Tibial artery (tissue), 4 donors: ENCODE data around the gene ZNF775.

Source experiments
- DNase-seq, 2 donors: peaks; one replicate each; pipeline ENCODE4 v3.0.0-alpha.2; 2019
- H3K27ac ChIP-seq, 2 donors: fragments of 200-600 bp; sonication (generic) in 1 of 2; 1 replicate in 1 of 2; 2 replicates in 1 of 2; pipeline ENCODE4 v1.5.1; 2018 to 2019; ENCODE audit warnings: mild to moderate bottlenecking in 1 of 2
- H3K27me3 ChIP-seq, 2 donors: fragments of 200-600 bp; sonication (generic) in 1 of 2; one replicate each; pipeline versions ENCODE4 v1.5.1 to v1.6.0; 2016 to 2019
- H3K36me3 ChIP-seq, 3 donors: fragments of 200-600 bp; sonication (generic) in 2 of 3; one replicate each; pipeline ENCODE4 v1.5.1; 2016 to 2019; ENCODE audit warnings: mild to moderate bottlenecking in 2 of 3
- H3K4me1 ChIP-seq, 4 donors: fragments of 200-600 bp; sonication (generic) in 2 of 4; 1 replicate in 3 of 4; 2 replicates in 1 of 4; pipeline ENCODE4 v1.5.1; 2016 to 2019
- H3K4me3 ChIP-seq, 2 donors: fragments of 200-600 bp; sonication (generic) in 1 of 2; 1 replicate in 1 of 2; 2 replicates in 1 of 2; pipeline ENCODE4 v1.5.1; 2018 to 2019; ENCODE audit warnings: mild to moderate bottlenecking in 2 of 2
- H3K9me3 ChIP-seq, 3 donors: fragments of 200-600 bp; sonication (generic) in 1 of 3; one replicate each; pipeline ENCODE4 v1.5.1; 2016 to 2019
- intact Hi-C: fragments of 100-400 bp; cut with DNase I; formaldehyde crosslinking; loops from one replicate; pipeline ENCODE4 v1.15.0; 2023; ENCODE audit warnings: low total_unique reads
- TF ChIP-seq, protein P1 (sequence below), 2 experiments: fragments of 200-600 bp in 1 of 2; fragments of 450-650 bp in 1 of 2; IDR thresholded peaks; one replicate each; pipeline ENCODE4 v1.5.1; 2017 to 2019; ENCODE audit warnings: antibody characterized with exemption in 2 of 2, mild to moderate bottlenecking in 1 of 2, moderate library complexity in 1 of 2

The ZNF775 gene

DNA sequence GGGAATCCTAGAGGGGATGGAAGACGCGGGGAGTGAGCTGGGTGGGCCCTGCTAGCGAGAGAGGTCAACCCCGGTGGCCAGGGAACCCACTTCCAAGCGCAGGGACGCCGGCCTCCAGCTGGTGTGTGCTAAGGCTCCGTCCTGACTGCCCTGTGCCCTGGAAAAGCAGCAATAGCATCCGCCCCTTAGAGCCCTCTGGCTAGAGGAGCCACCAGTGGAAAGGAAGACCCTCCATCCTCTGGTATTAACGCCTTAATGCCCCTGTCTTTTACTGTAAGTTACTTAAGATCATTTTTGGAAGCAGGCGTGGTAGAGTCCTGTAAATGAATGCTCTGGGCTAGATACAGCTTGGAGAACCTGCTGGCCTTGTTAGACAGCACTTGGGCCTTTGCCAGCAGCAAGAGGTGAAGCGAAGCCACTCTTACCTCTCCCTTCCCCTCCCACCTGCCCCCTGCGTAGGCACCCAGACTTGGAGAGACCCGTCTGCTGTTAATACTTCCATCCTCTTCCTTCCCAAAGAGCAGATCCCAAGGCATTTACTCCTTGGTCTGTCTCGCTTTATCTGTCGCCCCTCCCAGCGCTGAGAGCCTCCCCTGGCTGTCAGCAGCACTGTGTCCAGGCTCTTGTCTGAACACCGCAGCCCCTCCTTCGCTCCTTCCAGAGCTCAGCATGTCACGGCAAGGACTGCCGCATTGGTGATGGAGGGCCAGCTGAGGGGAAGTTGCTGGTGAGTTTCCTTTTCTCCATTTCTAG, 5.9 kb upstream of the ZNF775 start:
- Histone ChIP-seq H3K4me3 (no peak overlapping the region), H3K27ac (no peak overlapping the region), H3K36me3 (peaks cover 24 to 46% (median 34%) of the 10 kb centered on the region in 3 donors), H3K27me3 (no peaks in the 10 kb centered on the region), H3K4me1 (peaks cover 0 to 50% (median 20%) of the 10 kb centered on the region in 4 donors), H3K9me3 (no peaks in the 10 kb centered on the region)
- TF ChIP-seq, protein P1, sequence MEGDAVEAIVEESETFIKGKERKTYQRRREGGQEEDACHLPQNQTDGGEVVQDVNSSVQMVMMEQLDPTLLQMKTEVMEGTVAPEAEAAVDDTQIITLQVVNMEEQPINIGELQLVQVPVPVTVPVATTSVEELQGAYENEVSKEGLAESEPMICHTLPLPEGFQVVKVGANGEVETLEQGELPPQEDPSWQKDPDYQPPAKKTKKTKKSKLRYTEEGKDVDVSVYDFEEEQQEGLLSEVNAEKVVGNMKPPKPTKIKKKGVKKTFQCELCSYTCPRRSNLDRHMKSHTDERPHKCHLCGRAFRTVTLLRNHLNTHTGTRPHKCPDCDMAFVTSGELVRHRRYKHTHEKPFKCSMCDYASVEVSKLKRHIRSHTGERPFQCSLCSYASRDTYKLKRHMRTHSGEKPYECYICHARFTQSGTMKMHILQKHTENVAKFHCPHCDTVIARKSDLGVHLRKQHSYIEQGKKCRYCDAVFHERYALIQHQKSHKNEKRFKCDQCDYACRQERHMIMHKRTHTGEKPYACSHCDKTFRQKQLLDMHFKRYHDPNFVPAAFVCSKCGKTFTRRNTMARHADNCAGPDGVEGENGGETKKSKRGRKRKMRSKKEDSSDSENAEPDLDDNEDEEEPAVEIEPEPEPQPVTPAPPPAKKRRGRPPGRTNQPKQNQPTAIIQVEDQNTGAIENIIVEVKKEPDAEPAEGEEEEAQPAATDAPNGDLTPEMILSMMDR (IDR thresholded peaks at IDR 0.05), result no peak
- intact Hi-C loops, result no loop called here
- no peak for DNase-seq

DNA sequence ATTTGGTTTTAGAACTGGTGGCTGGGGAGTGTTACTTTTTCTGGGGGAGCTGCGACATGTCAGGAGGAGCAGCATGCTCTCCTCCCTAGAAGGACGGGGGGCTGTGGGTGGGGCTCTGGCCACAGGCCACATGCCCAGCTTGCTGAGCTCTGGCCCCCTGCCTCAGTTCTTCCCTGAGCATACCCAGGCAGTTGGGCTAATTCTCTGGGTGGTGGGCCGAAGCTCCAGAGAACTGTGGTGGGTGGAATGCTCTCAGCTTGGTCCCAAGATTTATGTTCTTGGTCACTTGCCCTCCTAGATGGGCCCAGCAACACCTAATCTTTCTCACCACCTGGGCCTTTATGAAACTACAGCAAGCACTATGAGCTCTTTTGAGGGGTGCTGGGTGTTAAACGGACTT, 5.1 kb upstream of the ZNF775 start:
- H3K36me3 ChIP-seq, result peaks cover 24 to 46% (median 34%) of the 10 kb centered on the region in 3 donors
- H3K4me3 ChIP-seq, result no peak overlapping the region
- H3K4me1 ChIP-seq, result peaks cover 0 to 52% (median 23%) of the 10 kb centered on the region in 4 donors
- H3K27me3 ChIP-seq, result no peaks in the 10 kb centered on the region
- intact Hi-C loops, result no loop called here
- no peak overlapping the region for H3K27ac ChIP-seq
- no peaks in the 10 kb centered on the region for H3K9me3 ChIP-seq
- no peak for DNase-seq
- TF ChIP-seq, protein P1 (IDR thresholded peaks at IDR 0.05), result no peak

DNA sequence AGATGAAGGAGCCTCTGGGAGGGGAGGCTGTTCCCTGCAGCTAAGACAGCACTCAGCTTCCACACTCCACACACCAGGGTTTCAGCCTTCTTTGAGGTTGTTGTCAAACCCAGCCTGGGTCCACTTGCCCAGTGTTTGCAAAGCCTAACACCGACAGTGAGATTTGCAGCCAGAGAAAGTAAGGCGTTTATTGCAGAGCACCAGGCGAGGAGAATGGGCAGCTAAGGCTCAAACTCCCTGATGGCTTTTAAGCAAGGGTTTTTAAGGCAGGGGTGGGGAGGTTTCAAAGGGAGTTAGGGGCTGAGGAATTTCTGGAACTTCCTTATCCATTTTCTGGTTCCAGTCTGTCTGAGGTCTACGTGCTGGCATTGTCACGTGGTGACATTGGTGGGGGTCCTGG, 4.7 kb upstream of the ZNF775 start:
- intact Hi-C loops, result no loop called here
- Histone ChIP-seq H3K27ac (no peak overlapping the region), H3K27me3 (no peaks in the 10 kb centered on the region), H3K4me1 (peaks cover 0 to 49% (median 22%) of the 10 kb centered on the region in 4 donors), H3K4me3 (no peak overlapping the region), H3K9me3 (no peaks in the 10 kb centered on the region), H3K36me3 (peaks cover 24 to 46% (median 34%) of the 10 kb centered on the region in 3 donors)
- TF ChIP-seq, protein P1 (IDR thresholded peaks at IDR 0.05), result no peak
- DNase-seq, result no peak

DNA sequence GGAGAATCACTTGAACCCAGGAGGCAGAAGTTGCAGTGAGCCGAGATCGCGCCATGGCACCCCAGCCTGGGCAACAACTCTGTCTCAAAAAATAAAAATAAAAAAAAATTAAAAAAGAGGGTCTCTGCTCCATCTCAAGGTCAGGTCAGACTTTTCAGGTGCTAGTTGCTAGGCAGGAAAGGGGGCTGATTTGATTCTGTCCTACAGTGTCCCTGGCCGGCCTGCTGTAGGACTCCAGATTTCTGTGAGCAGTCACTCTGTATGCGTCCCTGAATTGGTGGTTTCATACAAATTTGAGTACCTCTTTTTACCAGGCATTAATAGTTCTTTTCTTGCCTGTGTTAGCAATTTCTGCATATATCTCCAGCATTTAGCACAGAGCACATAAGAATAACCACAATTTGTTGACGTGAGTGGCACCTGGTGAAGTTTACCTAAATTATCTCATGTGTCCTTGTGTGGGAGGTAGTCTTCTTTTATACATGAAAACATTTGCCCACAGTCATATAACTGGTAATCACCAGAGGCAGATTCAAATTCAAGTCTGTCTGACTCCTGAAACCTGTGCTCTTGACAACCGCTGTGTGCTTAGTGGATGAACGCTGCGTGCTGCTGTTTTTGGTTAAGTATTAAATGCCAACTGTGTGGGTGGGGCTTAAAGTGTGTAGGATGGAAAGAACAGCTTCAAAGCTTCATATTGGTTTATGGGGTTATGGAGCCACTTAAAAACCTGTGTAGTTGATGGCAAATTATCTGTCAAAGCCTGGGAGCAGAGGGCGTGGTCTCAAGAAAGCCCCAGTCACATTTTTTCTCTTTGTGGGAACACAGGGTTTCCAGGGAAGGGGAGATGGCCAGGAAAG, 3.2 kb upstream of the ZNF775 start:
- no peak overlapping the region for H3K4me3 ChIP-seq
- intact Hi-C loops, result no loop called here
- DNase-seq, result no peak
- no peaks in the 10 kb centered on the region for H3K27me3 ChIP-seq
- no peaks in the 10 kb centered on the region for H3K9me3 ChIP-seq
- no peak overlapping the region for H3K27ac ChIP-seq
- TF ChIP-seq, protein P1 (IDR thresholded peaks at IDR 0.05), result no peak
- H3K4me1 ChIP-seq, result peaks cover 0 to 47% (median 14%) of the 10 kb centered on the region in 4 donors
- peaks cover 24 to 39% (median 34%) of the 10 kb centered on the region in 3 donors for H3K36me3 ChIP-seq

DNA sequence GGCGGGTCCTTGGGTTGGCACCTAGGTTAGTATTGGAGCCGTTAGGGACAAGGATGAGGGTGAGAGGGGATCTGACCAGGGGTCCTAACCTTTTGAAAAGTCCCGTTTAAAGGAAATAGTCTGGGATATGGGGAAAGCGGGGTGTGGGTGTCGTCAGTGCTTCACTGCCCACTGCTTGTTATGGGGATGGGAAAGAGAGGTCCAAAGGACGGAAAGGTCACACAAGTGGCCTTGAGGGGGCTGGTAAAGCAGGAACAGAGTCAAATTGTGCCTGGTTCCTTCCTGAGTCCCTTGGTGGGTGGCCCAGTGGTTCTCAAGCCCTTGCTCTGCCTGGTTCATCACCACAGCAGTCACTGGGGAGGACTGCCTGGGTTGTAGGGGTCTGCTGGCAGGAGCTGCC, 2.6 kb upstream of the ZNF775 start:
- no peak for DNase-seq
- Histone ChIP-seq H3K9me3 (no peaks in the 10 kb centered on the region), H3K36me3 (peaks cover 24 to 32% (median 30%) of the 10 kb centered on the region in 3 donors), H3K4me1 (peaks cover 0 to 41% (median 14%) of the 10 kb centered on the region in 4 donors), H3K27ac (no peak overlapping the region), H3K27me3 (no peaks in the 10 kb centered on the region), H3K4me3 (no peak overlapping the region)
- TF ChIP-seq, protein P1 (IDR thresholded peaks at IDR 0.05), result no peak
- intact Hi-C loops, result no loop called here
